H9 (cell line): ENCODE measurements around the gene DENND4A. TPM values are rescaled to one million over a fixed set of nuclear protein-coding genes. Genes with fewer than 3 reads are reported as not detected.
"Not testable (repeated sequence)": the region's sequence is repeated elsewhere in the genome, so short reads cannot be mapped to it uniquely, and the experiment has no call there.

Experiments used
- DNase-seq: peaks from one replicate; pipeline ENCODE4 v3.0.0-alpha.2; 2017
- H2AFZ ChIP-seq: one replicate; pipeline ENCODE4 v1.6.1; 2013; ENCODE audit warnings: mild to moderate bottlenecking, low read length, control low read depth, moderate library complexity
- H2AK5ac ChIP-seq: 2 replicates; pipeline ENCODE4 v1.6.1; 2013; ENCODE audit warnings: low read length, control low read depth, mixed read lengths; ENCODE audit not compliant: insufficient read length
- H2BK120ac ChIP-seq: one replicate; pipeline ENCODE4 v1.6.1; 2013; ENCODE audit warnings: low read depth, mild to moderate bottlenecking, low read length, control low read depth, inconsistent platforms; ENCODE audit not compliant: poor library complexity, severe bottlenecking
- H2BK12ac ChIP-seq: 2 replicates; pipeline ENCODE4 v1.6.1; 2013; ENCODE audit warnings: low read length, control low read depth, mixed read lengths, low read depth; ENCODE audit not compliant: insufficient read length
- H2BK15ac ChIP-seq: 2 replicates; pipeline ENCODE4 v1.6.1; 2013; ENCODE audit warnings: low read depth, low read length, control low read depth
- H2BK20ac ChIP-seq: one replicate; pipeline ENCODE4 v1.6.1; 2013; ENCODE audit warnings: low read depth, mild to moderate bottlenecking, low read length, control low read depth, inconsistent platforms; ENCODE audit not compliant: poor library complexity, severe bottlenecking
- H2BK5ac ChIP-seq: 2 replicates; pipeline ENCODE4 v1.6.1; 2013; ENCODE audit warnings: low read length, control low read depth, mixed read lengths; ENCODE audit not compliant: insufficient read length
- H3K14ac ChIP-seq: 2 replicates; pipeline ENCODE4 v1.6.1; 2013; ENCODE audit warnings: low read length, control low read depth; ENCODE audit not compliant: insufficient read depth
- H3K18ac ChIP-seq: 2 replicates; pipeline ENCODE4 v1.6.1; 2013; ENCODE audit warnings: low read depth, mild to moderate bottlenecking, mixed read lengths, low read length, control low read depth; ENCODE audit not compliant: insufficient read length
- H3K23ac ChIP-seq: 2 replicates; pipeline ENCODE4 v1.6.1; 2013; ENCODE audit warnings: low read length, control low read depth, mixed read lengths, low read depth; ENCODE audit not compliant: insufficient read length
- H3K23me2 ChIP-seq: 2 replicates; pipeline ENCODE4 v1.6.1; 2013; ENCODE audit warnings: low read depth, mild to moderate bottlenecking, mixed read lengths, low read length, control low read depth; ENCODE audit not compliant: insufficient read length, poor library complexity, severe bottlenecking
- H3K27ac ChIP-seq: 2 replicates; pipeline ENCODE4 v1.5.1; 2013; ENCODE audit warnings: low read length, control low read depth, mixed read lengths, low read depth; ENCODE audit not compliant: insufficient read length
- H3K27me3 ChIP-seq: 2 replicates; pipeline ENCODE4 v1.6.1; 2013; ENCODE audit warnings: low read length, control low read depth, inconsistent platforms; ENCODE audit not compliant: insufficient read depth
- H3K4ac ChIP-seq: 2 replicates; pipeline ENCODE4 v1.6.1; 2013; ENCODE audit warnings: low read depth, mild to moderate bottlenecking, control low read depth, inconsistent platforms, low read length, moderate library complexity
- H3K4me1 ChIP-seq: 2 replicates; pipeline ENCODE4 v1.6.1; 2013; ENCODE audit warnings: low read length, control low read depth, inconsistent platforms; ENCODE audit not compliant: insufficient read depth
- H3K4me2 ChIP-seq: 2 replicates; pipeline ENCODE4 v1.6.1; 2013; ENCODE audit warnings: low read length, control low read depth, mixed read lengths; ENCODE audit not compliant: insufficient read length, insufficient read depth
- H3K56ac ChIP-seq: 2 replicates; pipeline ENCODE4 v1.6.1; 2013; ENCODE audit warnings: low read depth, mild to moderate bottlenecking, mixed read lengths, low read length, control low read depth; ENCODE audit not compliant: insufficient read length
- H3K79me1 ChIP-seq: 2 replicates; pipeline ENCODE4 v1.6.1; 2013; ENCODE audit warnings: low read depth, mild to moderate bottlenecking, moderate library complexity, low read length, control low read depth, inconsistent platforms; ENCODE audit not compliant: insufficient read depth, poor library complexity, severe bottlenecking
- H3K79me2 ChIP-seq: 2 replicates; pipeline ENCODE4 v1.6.1; 2013; ENCODE audit warnings: low read length, control low read depth, inconsistent platforms; ENCODE audit not compliant: insufficient read depth
- H3K9ac ChIP-seq: 2 replicates; pipeline ENCODE4 v1.6.1; 2013; ENCODE audit warnings: low read length, control low read depth, mixed read lengths; ENCODE audit not compliant: insufficient read length; ENCODE audit errors: extremely low read depth
- H3K9me3 ChIP-seq: one replicate; pipeline ENCODE4 v1.6.1; 2013; ENCODE audit warnings: low read depth, low read length, inconsistent platforms; ENCODE audit not compliant: control insufficient read depth
- H3T11ph ChIP-seq: one replicate; pipeline ENCODE4 v1.6.1; 2013; ENCODE audit warnings: mild to moderate bottlenecking, low read length, control low read depth, inconsistent platforms
- H4K20me1 ChIP-seq: one replicate; pipeline ENCODE4 v1.6.1; 2013; ENCODE audit not compliant: control insufficient read depth, insufficient read length, insufficient read depth
- H4K5ac ChIP-seq: 2 replicates; pipeline ENCODE4 v1.6.1; 2013; ENCODE audit warnings: low read depth, mild to moderate bottlenecking, mixed read lengths, low read length, control low read depth; ENCODE audit not compliant: insufficient read length
- H4K8ac ChIP-seq: replicated peaks from 2 replicates; pipeline ENCODE4 v1.6.1; 2013; ENCODE audit warnings: low read length, control low read depth, mixed read lengths, low read depth; ENCODE audit not compliant: insufficient read length
- H4K91ac ChIP-seq: 2 replicates; pipeline ENCODE4 v1.6.1; 2013; ENCODE audit warnings: low read depth, mild to moderate bottlenecking, moderate library complexity, mixed read lengths, low read length, control low read depth; ENCODE audit not compliant: insufficient read length
- H3K27ac Mint-ChIP-seq, 3 experiments: 2 replicates in 2 of 3; 3 replicates in 1 of 3; pipeline ENCODE4 v1.8.0; 2020 to 2021; ENCODE audit warnings: mixed read lengths in 3 of 3, mild to moderate bottlenecking in 1 of 3, moderate library complexity in 1 of 3
- H3K27me3 Mint-ChIP-seq: 2 replicates; pipeline ENCODE4 v1.8.0; 2021; ENCODE audit warnings: low read depth, mild to moderate bottlenecking, moderate library complexity, mixed read lengths
- H3K36me3 Mint-ChIP-seq, 3 experiments: 2 replicates in 2 of 3; 3 replicates in 1 of 3; pipeline ENCODE4 v1.8.0; 2020 to 2021; ENCODE audit warnings: low read depth in 3 of 3, mixed read lengths in 3 of 3; ENCODE audit not compliant: insufficient read depth in 1 of 3
- H3K4me1 Mint-ChIP-seq, 2 experiments: 2 replicates each; pipeline ENCODE4 v1.8.0; 2020; ENCODE audit warnings: mixed read lengths in 2 of 2
- H3K4me3 Mint-ChIP-seq, 2 experiments: 2 replicates in 1 of 2; 3 replicates in 1 of 2; pipeline ENCODE4 v1.8.0; 2020 to 2021; ENCODE audit warnings: mild to moderate bottlenecking in 2 of 2, mixed read lengths in 2 of 2, moderate library complexity in 1 of 2
- H3K9me3 Mint-ChIP-seq, 2 experiments: 2 replicates in 1 of 2; 3 replicates in 1 of 2; pipeline ENCODE4 v1.8.0; 2020; ENCODE audit warnings: mild to moderate bottlenecking in 2 of 2, mixed read lengths in 2 of 2, moderate library complexity in 1 of 2
- WGBS: extraction: QIAGEN DNeasy Blood & Tissue Kit; methylation state at CpG from one replicate; pipeline ENCODE4 v1.1.7; 2013; ENCODE audit warnings: missing lambda C conversion rate, low lambda C conversion rate, mixed read lengths; ENCODE audit not compliant: insufficient read length; ENCODE audit errors: extremely low coverage; 5-methylcytosine and 5-hydroxymethylcytosine counted together
- total RNA-seq: library from RNA; stranded (reverse); gene quantifications from 2 replicates; pipeline ENCODE4 v1.2.1, GENCODE V29; 2021
- TF ChIP-seq, protein P1 (sequence below): fragments of 200-600 bp; sonication (generic); conservative IDR thresholded peaks from 3 replicates; pipeline ENCODE4 v1.8.0; 2021; ENCODE audit warnings: antibody characterized with exemption, mild to moderate bottlenecking

The DENND4A gene
- total RNA-seq, 1 experiment from 2014 or later = 4.7 TPM

GRCh38 chr15:65811835-65812234 is 19.7 kb upstream of the DENND4A start:
- Histone ChIP-seq H4K91ac (no peak overlapping the region), H3K27ac (no peak overlapping the region), H4K5ac (no peak overlapping the region), H2BK5ac (no peak overlapping the region), H3K4me2 (no peak overlapping the region), H3K27me3 (no peaks in the 10 kb centered on the region), H3K4me1 (no peaks in the 10 kb centered on the region), H3K79me1 (no peaks in the 10 kb centered on the region), H2AFZ (no peak overlapping the region), H3K4ac (no peak overlapping the region), H3T11ph (no peak overlapping the region), H3K23me2 (no peaks in the 10 kb centered on the region), H3K56ac (no peak overlapping the region), H2AK5ac (no peak overlapping the region), H3K23ac (no peak overlapping the region), H4K20me1 (no peaks in the 10 kb centered on the region), H3K9me3 (no peaks in the 10 kb centered on the region), H2BK20ac (no peak overlapping the region), H3K18ac (no peak overlapping the region), H3K79me2 (no peaks in the 10 kb centered on the region), H2BK15ac (no peak overlapping the region), H3K9ac (no peak overlapping the region), H3K14ac (no peak overlapping the region), H2BK120ac (no peak overlapping the region), H2BK12ac (no peak overlapping the region), H4K8ac (no peak overlapping the region)
- no peaks in the 10 kb centered on the region for H3K4me1 Mint-ChIP-seq
- no peak overlapping the region for H3K4me3 Mint-ChIP-seq
- H3K27ac Mint-ChIP-seq = no peak overlapping the region
- DNase-seq = no peak
- peaks cover 3 to 5% (median 3%) of the 10 kb centered on the region in 3 experiments for H3K36me3 Mint-ChIP-seq
- H3K9me3 Mint-ChIP-seq = peaks cover 5% of the 10 kb centered on the region in 2 experiments
- no CpG with 5 or more reads among the region's 3 CpGs for WGBS
- no peaks in the 10 kb centered on the region for H3K27me3 Mint-ChIP-seq
- TF ChIP-seq, protein P1, sequence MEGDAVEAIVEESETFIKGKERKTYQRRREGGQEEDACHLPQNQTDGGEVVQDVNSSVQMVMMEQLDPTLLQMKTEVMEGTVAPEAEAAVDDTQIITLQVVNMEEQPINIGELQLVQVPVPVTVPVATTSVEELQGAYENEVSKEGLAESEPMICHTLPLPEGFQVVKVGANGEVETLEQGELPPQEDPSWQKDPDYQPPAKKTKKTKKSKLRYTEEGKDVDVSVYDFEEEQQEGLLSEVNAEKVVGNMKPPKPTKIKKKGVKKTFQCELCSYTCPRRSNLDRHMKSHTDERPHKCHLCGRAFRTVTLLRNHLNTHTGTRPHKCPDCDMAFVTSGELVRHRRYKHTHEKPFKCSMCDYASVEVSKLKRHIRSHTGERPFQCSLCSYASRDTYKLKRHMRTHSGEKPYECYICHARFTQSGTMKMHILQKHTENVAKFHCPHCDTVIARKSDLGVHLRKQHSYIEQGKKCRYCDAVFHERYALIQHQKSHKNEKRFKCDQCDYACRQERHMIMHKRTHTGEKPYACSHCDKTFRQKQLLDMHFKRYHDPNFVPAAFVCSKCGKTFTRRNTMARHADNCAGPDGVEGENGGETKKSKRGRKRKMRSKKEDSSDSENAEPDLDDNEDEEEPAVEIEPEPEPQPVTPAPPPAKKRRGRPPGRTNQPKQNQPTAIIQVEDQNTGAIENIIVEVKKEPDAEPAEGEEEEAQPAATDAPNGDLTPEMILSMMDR = no peak

DNA sequence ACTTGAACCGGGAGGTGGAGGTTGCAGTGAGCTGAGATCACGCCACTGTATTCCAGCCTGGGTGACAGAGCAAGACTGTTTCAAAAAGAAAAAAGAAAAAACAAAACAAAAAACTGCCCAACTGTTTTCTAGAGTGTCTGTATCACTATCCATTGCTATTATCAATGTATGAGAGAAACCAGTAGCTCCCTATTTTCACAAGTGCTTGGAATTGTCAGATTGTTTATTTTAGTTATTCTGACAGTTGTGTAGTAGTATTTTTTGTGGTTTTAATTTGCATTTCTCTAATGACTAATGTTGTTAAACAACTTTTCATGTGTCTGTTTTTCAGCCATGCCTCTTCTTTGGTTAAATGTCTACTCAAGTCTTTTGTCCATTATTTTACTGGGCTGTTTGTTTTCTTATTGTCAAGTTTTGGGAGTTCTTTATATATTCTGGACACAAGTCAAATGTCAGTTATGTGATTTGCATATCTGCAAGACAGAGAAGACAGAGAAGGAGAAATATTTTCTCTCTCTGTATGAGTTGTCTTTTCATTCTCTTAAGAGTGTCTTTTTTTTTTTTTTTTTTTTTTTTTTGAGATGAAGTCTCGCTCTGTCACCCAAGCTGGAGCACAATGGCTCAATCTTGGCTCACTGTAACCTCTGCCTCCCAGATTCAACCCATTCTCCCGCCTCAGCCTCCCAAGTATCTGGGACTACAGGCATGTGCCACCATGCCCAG is 19.1 kb upstream of the DENND4A start:
- not testable (repeated sequence) for H2BK20ac ChIP-seq, H3K27ac Mint-ChIP-seq, DNase-seq

More for the DNA sequence above, 19.1 kb upstream of the DENND4A start:
- not testable (repeated sequence) for H2BK15ac ChIP-seq, H2AK5ac ChIP-seq, H3K27me3 Mint-ChIP-seq, H3K4me1 Mint-ChIP-seq, H3K36me3 Mint-ChIP-seq, H3K56ac ChIP-seq, H4K20me1 ChIP-seq, H2BK120ac ChIP-seq, H3K79me1 ChIP-seq, H3K27me3 ChIP-seq, H3K14ac ChIP-seq, H3K4me3 Mint-ChIP-seq, H3K9me3 ChIP-seq, H3K23me2 ChIP-seq, H2BK5ac ChIP-seq, H2AFZ ChIP-seq, H3K4ac ChIP-seq, H3K18ac ChIP-seq, H3K79me2 ChIP-seq, H3K9me3 Mint-ChIP-seq, H3K4me2 ChIP-seq, H3K9ac ChIP-seq, H3K23ac ChIP-seq, H4K91ac ChIP-seq, H4K8ac ChIP-seq, H2BK12ac ChIP-seq, H4K5ac ChIP-seq, H3K27ac ChIP-seq, H3K4me1 ChIP-seq, H3T11ph ChIP-seq
- no CpG with 5 or more reads among the region's 4 CpGs for WGBS
